Panc1 (cell line): ENCODE data around the gene C5orf24. TPM values are rescaled to one million over a fixed set of nuclear protein-coding genes. Genes with fewer than 3 reads are reported as not detected.

ENCODE experiments used
- ATAC-seq: fragments of 200-7000 bp; cut with Tn5 transposase; 2 replicates; pipeline ENCODE4 v1.9.1; 2020; ENCODE audit warnings: mild to moderate bottlenecking, moderate library complexity
- BruUV-seq: library from RNA; stranded (reverse); fragments of 400-500 nt; replicated peaks from 2 replicates; lab custom pipeline; 2021; lab: Mats Ljungman, UMichigan
- CTCF ChIA-PET: fragments of 300-600 bp; sonication (Branson Sonifier 250); formaldehyde crosslinking; loops from one replicate; lab custom pipeline; 2022; ENCODE audit warnings: antibody characterized with exemption; lab: Charles Lee
- POLR2A ChIA-PET: fragments of 300-600 bp; sonication (Branson Sonifier 250); formaldehyde crosslinking; loops from one replicate; lab custom pipeline; 2022; ENCODE audit warnings: antibody characterized with exemption; lab: Charles Lee
- DNase-seq: peaks from one replicate; pipeline ENCODE4 v3.0.0-alpha.2; 2010; ENCODE audit warnings: low read depth, low spot score
- H3K27ac ChIP-seq: 2 replicates; pipeline ENCODE4 v1.5.1; 2011; ENCODE audit warnings: mild to moderate bottlenecking, low read length, inconsistent platforms
- H3K27me3 ChIP-seq: fragments of 200-500 bp; sonication (Bioruptor generic); 2 replicates; pipeline ENCODE4 v1.6.0; 2014; ENCODE audit warnings: low read length, inconsistent platforms; ENCODE audit not compliant: control insufficient read depth, insufficient read depth
- H3K36me3 ChIP-seq: fragments of 200-500 bp; sonication (Bioruptor generic); 2 replicates; pipeline ENCODE4 v1.5.1; 2014; ENCODE audit warnings: inconsistent platforms, mild to moderate bottlenecking, low read length, moderate library complexity; ENCODE audit not compliant: control insufficient read depth, insufficient read depth
- H3K4me1 ChIP-seq: 2 replicates; pipeline ENCODE4 v1.5.1; 2011; ENCODE audit warnings: inconsistent platforms, mild to moderate bottlenecking, low read length, moderate library complexity; ENCODE audit not compliant: control insufficient read depth, insufficient read depth
- H3K4me3 ChIP-seq, 2 experiments: 2 replicates each; pipeline ENCODE4 v1.5.1; 2011 to 2012; ENCODE audit warnings: low read depth in 2 of 2, low read length in 2 of 2, mild to moderate bottlenecking in 2 of 2, inconsistent platforms in 1 of 2, moderate library complexity in 1 of 2
- H3K9me3 ChIP-seq: fragments of 200-500 bp; sonication (Bioruptor generic); 2 replicates; pipeline ENCODE4 v1.5.1; 2014; ENCODE audit warnings: low read depth, mild to moderate bottlenecking, inconsistent platforms, low read length, moderate library complexity; ENCODE audit not compliant: control insufficient read depth, insufficient read depth
- CTCF ChIP-seq: fragments of 450-650 bp; IDR thresholded peaks from 2 replicates; pipeline ENCODE4 v1.5.1; 2017; ENCODE audit warnings: mild to moderate bottlenecking
- POLR2AphosphoS5 ChIP-seq: IDR thresholded peaks from 2 replicates; pipeline ENCODE4 v1.6.1; 2012; ENCODE audit warnings: mild to moderate bottlenecking, low read depth, low read length, moderate library complexity
- REST ChIP-seq, 2 experiments: IDR thresholded peaks; 2 replicates each; pipeline ENCODE4 v1.6.1; 2011 to 2012; ENCODE audit warnings: low read depth in 2 of 2, control low read depth in 1 of 2, low read length in 1 of 2, mild to moderate bottlenecking in 1 of 2, moderate library complexity in 1 of 2; ENCODE audit not compliant: insufficient read depth in 1 of 2
- SIN3A ChIP-seq: IDR thresholded peaks from 2 replicates; pipeline ENCODE4 v1.6.1; 2012; ENCODE audit warnings: low read depth, mild to moderate bottlenecking, low read length, moderate library complexity, borderline replicate concordance; ENCODE audit not compliant: insufficient read depth
- TCF7L2 ChIP-seq: IDR thresholded peaks from 2 replicates; pipeline ENCODE4 v1.6.1; 2011; ENCODE audit warnings: mild to moderate bottlenecking, low read depth, low read length, inconsistent platforms
- in situ Hi-C: cut with HindIII; loops from 2 replicates; pipeline ENCODE4 v1.10.0; 2016; ENCODE audit warnings: low sequenced_read_pairs, low pct_unique_long_range_greater_than_20kb
- intact Hi-C: fragments of 100-400 bp; cut with micrococcal nuclease; formaldehyde crosslinking; loops from one replicate; pipeline ENCODE4 v1.10.0; 2022; ENCODE audit not compliant: unreplicated experiment
- total RNA-seq: library from RNA; stranded (reverse); gene quantifications from one replicate; pipeline ENCODE4 v1.2.1, GENCODE V29; 2021; ENCODE audit not compliant: unreplicated experiment

C5orf24 gene
- total RNA-seq, 1 experiment from 2014 or later, result 51.7 TPM

- TF ChIP-seq CTCF, result no peak
- no peak for TF ChIP-seq SIN3A
- no peak for TF ChIP-seq TCF7L2
- ATAC-seq (no peak), DNase-seq (no peak)
- in situ Hi-C loops, result no loop called here
- no peaks in the 10 kb centered on the region for H3K9me3 ChIP-seq
- CTCF ChIA-PET, result no interaction called here
- peaks cover 24% of the 10 kb centered on the region for H3K36me3 ChIP-seq
- H3K4me3 ChIP-seq, result no peak overlapping the region
- H3K27ac ChIP-seq, result no peak overlapping the region
- no peaks in the 10 kb centered on the region for H3K4me1 ChIP-seq
- intact Hi-C loops, result no loop called here
- POLR2A ChIA-PET, result no interaction called here
- H3K27me3 ChIP-seq, result no peaks in the 10 kb centered on the region
- no TSS peak for BruUV-seq
Measured at GRCh38 chr5:134813827-134814226, 31.9 kb upstream of the C5orf24 start.

- no peak overlapping the region for H3K27ac ChIP-seq
- no peaks in the 10 kb centered on the region for H3K27me3 ChIP-seq
- no peak overlapping the region for H3K4me3 ChIP-seq
- intact Hi-C loops, result no loop called here
- ATAC-seq (no peak), DNase-seq (no peak)
- H3K9me3 ChIP-seq, result no peaks in the 10 kb centered on the region
- CTCF ChIA-PET, result interaction anchor here (0.7 kb wide), 1 partner anchor 401 kb away, joined by 6 read pairs; no protein-coding TSS in a partner anchor
- in situ Hi-C loops, result no loop called here
- no peak for TF ChIP-seq REST (IDR thresholded peaks at IDR 0.05; ENCODE audit: insufficient read depth in 1 of 2, low read depth in 2 of 2, low read length in 1 of 2)
- no peak for TF ChIP-seq CTCF
- TF ChIP-seq SIN3A, result no peak
- TF ChIP-seq POLR2AphosphoS5, result no peak
- TF ChIP-seq TCF7L2, result no peak
- POLR2A ChIA-PET, result interaction anchor here (0.6 to 0.7 kb wide), 2 partner anchors 25 to 438 kb away, joined by 3 to 5 read pairs; no protein-coding TSS in a partner anchor
- H3K36me3 ChIP-seq, result peaks cover 10% of the 10 kb centered on the region
- no TSS peak for BruUV-seq
- no peaks in the 10 kb centered on the region for H3K4me1 ChIP-seq
Measured at GRCh38 chr5:134817006-134817405, 28.8 kb upstream of the C5orf24 start.
